Brain pericyte (primary cell): ENCODE data around the gene ZNF415.
"Not testable (repeated sequence)": the region's sequence is repeated elsewhere in the genome, so short reads cannot be mapped to it uniquely, and the experiment has no call there.

Experiments used
- DNase-seq: peaks from one replicate; pipeline ENCODE4 v3.0.0-alpha.2; 2012; ENCODE audit warnings: low read depth, low spot score

Gene ZNF415

DNA sequence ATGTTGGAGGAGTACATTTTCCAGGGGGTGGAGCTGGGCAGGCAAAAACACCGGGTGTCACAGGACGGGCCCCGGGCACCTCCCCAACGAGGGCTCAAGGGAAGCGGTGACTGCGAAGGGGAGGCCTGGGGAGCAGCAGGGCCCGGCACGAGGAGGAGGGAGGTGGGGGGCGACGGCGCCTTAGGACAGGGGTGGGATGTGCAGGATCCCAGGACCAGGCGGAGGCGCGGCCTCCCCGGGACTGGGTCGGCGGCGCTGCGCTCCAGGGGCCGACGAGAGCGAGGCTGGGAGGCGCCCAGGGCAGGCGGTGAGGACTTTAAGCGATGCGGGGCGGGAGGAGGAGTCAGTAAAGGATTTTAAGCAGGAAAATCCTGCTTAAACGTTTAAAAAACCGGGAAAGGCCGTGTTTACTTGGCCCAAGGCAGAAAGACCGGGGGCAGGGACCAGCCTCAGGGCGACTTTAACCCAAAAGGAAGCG, 29.9 kb downstream of the ZNF415 start:
- no peak for DNase-seq

DNA sequence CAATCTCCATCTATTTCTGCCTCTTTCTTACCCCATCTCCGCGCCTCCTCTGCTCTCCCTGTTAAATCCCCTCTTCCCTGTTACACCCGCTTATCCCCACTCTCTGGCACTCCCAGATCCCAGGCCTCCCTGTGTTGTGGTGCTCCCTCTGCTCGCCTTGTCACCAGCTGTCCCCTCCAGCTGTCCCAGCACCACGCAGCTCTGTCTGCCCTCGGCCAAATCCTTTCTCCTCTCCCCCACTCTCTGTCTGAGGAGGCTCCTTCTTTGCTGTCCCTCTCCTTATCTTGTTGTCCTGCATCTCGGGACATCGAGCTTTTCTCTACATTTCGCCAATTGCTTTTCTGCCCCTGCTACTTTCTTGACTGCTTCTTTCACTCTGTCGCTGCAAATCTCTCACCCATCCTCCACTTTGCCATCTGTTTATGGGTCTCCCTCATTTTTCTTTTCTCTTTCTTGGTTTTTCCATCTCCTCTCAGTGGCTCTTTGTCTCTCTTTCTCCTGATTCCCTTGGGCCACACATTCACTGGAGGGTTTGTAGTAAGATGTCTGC, 30.4 kb downstream of the ZNF415 start:
- DNase-seq, result no peak

DNA sequence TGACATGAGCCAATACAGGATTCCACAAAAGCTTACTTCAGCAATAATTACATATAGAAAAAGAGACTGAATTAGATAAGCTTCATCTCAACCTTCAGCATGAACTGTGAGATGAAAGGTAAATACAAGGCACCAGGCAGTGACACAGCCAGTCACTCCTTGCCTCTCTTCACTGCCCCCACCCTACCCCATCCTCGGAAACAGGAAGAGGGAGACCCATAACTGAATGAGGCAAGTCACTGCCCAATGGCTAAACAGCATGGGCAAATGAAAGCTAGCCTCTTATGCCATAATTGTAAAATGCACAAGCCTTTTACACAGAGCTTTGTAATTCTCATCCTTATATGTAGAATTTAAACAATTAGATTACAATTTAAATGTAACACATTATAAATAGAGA, 31.2 kb downstream of the ZNF415 start:
- DNase-seq, result no peak

DNA sequence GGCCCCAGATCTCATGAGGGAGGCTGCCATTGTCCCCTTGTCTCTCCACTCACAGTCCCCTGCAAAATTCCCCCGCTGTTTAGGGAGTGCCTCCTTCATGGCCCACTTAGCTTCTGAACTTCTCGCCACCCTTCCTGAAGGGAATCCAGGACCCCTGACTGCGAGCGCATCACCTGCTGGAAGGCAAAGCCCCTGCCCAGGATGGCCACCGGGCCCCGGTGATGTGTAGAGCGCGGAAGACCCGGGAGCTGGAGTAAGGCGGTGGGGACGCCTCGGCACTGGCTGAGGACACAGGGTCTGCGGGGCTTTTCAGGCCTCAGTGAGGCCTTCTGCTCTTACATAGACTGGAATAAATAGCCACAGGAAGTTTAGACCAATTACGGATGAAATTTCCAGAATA, 34.1 kb downstream of the ZNF415 start:
- not testable (repeated sequence) for DNase-seq

DNA sequence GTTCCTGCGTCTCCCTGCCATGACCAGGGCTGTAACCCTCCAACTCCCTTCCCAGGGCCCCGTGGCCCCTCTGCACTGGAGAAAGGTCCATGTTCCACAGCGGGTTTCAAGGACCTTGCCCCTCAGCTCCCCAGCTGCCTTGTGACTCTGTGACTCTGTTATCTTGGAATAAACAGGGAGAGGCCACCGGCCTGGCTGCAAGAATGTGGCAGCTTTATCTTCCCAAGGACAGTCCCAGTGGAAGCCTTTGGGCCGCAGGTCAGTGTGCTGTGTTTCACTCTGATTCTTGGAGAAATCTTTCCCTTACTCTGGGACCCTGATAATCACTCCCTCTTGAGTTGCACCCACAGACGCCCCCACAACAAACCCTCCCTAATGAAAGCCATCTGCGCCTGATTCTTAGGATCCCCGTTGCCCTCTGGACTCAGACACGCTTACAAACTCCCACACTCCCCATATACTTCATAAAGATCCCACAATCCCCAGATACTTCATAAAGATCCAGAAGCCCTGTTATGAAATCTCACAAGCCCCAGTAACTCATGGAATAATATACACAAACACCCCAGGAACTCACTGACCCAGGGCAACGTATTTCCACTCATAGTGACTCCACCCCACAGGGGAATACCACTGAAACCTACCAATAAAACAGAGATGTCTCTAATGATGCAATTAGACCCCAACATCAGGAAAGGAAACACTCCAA, 35.6 kb downstream of the ZNF415 start:
- DNase-seq, result not testable (repeated sequence)

DNA sequence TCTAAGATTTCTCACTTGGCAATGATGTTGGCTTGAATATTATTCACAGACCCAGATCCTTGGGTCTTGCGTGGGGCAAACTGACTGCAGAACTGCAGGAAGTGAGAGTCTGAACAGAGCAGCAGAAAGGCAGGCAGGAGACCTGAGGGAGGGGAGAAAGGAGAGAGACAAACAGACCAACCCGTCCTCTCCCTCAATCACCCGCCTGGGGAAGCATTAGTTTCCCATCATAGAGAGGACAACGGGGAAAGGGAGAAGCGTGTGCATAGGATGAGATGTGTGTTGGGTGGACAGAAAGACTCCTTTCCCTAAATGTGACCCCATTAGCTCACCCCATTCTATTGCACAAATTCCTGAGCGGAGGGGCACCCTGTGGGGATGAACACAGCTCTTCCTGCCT, 36.1 kb downstream of the ZNF415 start:
- not testable (repeated sequence) for DNase-seq

DNA sequence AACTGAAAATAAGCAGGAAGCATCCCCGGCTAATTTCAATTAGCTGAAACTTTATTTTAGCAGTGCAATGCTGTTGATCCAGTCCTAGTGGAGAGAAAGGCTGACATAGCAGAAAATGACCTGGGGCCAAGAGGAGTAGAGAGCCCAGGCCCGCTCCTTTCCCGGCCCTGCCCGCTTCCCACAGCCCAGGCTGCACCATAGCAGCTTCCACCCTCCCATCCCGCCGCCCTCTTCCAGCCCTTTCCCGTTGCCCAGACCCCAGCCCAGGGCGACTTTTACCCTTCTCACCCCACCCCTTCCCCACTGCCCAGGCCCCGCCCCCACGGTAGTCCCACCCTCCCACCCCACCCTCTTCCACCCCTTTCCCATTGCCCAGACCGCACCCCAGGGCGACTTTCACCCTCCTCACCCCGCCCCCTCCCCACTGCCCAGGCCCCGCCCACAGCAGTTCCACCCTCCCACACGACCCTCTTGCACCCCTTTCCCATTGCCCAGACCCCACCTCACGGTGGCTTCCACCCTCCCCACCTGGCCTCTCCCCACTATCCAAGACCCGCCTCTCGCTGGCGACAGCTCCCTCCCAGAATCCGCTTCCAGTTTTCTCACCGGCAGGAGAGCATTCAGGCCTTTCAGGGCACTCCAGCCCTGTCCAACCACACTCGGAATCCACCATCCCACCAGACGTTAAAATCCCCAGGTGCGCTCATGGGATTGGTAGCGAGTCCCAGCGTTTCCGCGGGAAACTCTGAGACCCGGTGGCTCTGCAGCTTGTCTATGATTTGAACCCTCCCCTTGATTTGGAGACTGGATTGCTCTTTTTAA, 37.7 kb downstream of the ZNF415 start:
- DNase-seq, result no peak

DNA sequence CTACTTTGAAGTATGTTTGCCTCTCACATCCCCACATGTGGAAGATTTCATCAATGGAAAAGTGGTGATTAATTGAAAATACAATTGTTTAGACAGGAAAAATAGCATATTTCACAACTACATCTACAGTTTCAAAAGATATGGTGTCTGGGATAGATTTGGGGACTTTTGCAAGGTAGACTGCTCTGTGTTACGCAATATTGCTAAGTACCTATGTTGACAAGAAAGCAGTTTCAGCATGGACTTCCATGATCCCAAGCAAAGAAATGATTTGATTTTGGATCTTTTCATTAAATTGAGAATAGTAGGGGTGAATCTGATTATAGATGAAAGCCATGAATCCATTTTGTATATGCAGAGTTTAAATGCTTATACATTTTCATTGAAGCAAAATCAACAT, 40.0 kb downstream of the ZNF415 start:
- DNase-seq, result no peak

DNA sequence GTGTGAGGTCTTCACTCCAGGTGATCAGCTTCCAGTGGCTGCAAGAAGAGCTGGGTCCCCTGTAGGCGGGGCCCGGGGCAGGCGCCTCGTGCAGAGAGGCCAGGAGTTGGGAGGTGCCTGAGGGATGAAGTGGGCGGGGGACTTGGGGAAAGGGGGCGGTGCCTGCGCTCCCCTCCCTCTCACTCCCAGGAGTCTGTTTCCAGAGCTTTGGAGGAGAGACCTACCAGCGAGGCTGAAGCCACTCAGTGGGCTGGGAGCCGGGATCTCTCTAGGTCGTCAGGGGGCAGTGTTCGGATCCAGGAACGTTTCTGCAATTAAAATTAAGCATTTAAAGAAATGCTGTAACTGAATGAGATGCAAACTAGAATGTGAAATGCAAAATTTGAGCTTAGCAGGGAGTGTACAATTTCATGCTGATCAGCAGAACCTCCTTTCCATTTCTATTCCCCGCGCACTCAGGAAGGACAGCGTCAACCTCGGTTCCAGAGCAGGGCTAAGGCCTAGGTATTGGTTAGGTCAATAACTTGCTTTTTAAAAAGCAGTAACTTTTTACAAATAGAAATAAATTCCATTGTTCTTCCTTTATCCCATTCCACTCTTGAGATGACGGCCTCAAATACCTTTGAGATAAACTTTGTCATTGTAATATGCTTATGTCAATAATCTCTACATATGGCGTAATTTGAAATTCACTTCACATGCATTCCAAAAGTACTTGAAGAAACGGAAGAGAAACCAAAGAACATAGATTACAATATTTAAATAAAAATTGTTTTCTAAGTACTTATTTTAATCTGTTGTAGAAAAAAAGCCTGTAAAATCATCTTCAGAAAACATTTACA, 41.1 kb downstream of the ZNF415 start:
- no peak for DNase-seq

DNA sequence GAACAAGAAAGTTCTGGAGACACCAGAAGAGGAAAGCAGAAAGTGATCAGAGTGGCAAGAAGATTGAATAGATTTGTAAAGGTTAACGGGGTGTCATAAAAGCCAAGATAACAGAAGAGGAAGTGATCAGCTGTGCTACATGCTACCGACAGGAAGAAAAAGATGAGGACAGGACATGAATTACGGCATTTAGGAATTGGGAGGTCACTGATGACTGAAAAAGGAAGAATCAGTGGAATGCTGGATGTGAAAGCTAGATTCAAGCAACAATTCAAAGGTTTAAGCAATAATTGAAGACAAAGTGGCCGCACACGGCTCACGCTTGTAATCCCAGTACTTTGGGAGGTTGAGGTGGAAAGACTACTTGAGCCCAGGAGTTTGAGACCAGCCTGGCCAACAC, 44.6 kb downstream of the ZNF415 start:
- DNase-seq, result no peak

DNA sequence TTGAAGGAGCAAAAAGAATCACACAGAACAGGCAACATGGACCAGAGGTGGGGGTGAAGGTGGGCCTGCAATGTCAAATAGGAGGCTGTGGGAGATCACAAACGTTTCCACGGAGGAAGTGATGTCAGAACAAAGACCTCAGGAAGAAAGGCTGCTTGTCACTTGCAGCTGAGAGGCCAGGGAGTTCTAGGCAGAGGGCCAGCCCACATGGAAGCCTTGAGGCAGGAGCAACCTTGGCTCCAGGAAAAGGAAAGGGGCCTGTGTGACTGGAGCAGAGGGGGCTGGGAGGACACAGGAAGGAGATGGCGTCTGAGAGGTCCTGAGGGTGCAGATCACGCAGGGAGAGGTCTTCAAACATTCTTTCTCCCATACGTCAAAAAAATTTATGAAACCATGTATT, 45.8 kb downstream of the ZNF415 start:
- DNase-seq, result no peak

DNA sequence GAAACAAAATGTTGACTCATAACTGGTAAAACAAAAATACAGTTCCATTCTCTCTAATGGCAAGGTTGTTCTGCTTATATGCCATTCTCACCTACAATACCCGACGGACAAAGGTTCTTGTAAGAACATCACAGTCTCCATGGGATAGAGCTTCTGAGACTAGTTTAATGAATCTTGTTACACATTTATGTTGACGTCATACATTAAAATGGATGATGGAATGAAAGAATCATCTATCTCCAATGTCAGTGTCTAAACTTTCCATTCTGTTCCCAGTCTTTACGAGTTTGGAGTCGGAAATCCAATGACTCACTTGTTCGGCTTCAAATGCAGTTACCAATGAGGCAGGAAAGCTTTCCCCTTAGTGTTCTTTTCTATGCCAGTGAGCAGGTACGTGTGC, 47.2 kb downstream of the ZNF415 start:
- DNase-seq, result no peak

DNA sequence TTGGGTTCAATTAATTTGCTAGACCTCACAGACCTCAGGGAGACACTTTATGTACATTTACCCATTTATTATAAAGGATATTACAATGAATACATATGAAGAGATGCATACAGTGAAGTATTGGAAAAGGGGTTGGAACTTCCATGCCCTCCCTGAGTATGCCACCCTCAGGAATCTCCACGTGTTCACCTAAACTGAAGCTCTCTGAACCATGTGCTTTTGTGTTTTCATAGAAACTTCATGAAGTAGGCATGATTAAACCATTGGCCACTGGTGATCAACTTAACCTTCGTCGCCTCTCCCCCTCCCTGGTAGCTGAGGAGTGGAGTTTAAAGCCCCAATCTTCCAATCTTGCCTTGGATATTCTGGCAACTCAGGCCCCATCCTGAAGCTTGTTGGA, 49.8 kb downstream of the ZNF415 start:
- no peak for DNase-seq

DNA sequence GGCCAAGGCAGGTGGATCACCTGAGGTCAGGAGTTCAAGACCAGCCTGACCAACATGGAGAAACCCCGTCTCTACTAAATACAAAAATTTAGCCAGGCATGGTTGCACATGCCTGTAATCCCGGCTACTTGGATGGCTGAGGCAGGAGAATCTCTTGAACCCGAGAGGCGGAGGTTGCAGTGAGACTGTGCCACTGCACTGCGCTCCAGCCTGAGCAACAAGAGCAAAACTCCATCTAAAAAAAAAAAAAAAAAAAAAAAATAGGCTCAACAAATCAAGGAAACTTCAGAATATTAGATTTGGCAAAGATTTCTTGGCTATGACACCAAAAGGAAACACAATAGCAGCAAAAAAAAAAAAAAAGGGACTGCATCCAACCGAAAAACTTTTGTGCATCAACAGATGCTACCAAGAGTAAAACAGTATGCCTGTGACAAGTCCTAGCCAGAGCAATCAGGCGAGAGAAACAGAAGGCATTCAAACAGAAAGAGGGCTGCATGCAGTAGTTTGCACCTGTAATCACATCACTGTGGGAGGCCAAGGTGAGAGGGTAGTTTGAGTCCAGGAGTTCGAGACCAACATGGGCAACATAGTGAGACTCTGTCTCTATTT, 53.3 kb downstream of the ZNF415 start:
- no peak for DNase-seq

DNA sequence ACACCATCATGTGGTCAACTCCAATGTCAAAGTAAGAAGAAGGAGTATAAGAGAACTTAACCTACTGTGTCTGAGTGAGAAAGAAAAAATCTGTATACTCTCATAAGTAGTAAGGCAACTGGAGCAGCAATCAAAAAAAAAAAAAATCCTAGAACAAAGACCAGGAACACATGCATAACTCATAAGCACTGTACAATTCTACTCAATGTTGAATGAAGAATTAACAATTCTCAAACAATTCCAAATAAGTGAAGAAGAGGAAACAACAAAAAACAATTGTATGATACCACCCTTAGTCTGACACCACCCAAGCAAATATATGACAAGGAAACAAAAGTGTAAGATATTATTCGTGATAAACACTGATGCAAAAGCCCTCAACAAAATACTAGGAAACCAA, 54.0 kb downstream of the ZNF415 start:
- no peak for DNase-seq

DNA sequence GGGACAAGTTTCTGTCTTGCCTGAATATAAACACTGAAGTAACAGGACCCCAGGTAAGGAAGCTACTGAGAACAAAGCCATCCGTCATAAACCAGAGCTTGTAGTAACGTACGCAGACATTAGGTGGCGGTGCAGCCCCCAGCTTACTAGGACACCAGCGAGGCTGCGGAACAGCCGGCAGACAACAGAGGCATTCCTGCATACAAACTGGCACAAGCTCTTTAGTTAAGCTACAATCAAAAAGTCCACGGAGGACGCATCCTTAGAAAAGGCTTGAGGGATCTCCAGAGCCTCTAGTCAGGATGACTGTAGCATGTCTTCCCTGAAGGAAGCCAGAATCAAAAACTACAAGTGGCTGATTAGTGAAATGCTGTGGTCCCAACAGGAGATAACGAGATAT, 55.7 kb downstream of the ZNF415 start:
- no peak for DNase-seq

DNA sequence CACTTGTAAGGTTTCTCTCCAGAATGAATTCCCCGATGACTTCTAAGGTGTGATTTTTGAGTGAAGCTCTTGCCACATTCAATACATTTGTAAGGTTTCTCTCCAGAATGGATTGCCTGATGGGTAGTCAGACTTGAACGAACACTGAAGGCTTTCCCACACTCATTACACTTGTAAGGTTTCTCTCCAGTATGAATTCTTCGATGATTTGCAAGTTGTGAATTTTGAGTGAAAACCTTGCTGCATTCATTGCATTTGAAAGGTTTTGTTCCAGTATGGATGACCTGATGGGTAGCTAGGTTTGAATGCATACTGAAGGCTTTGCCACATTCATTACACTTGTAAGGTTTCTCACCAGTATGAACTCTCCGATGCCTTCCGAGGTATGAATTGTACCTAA, 63.9 kb downstream of the ZNF415 start:
- DNase-seq, result no peak

DNA sequence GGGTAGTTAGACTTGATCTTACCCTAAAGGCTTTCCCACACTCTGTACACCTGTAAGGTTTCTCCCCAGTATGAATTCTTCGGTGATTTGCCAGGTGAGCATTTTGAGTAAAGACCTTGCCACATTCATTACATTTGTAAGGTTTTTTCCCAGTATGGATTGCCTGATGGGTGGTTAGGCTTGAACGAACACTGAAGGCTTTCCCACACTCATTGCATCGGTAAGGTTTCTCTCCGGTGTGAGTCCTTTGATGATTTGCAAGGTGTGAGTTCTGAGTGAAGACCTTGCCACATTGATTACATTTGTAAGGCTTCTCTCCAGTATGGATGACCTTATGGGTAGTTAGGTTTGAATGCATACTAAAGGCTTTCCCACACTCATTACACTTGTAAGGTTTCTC, 64.5 kb downstream of the ZNF415 start:
- no peak for DNase-seq

DNA sequence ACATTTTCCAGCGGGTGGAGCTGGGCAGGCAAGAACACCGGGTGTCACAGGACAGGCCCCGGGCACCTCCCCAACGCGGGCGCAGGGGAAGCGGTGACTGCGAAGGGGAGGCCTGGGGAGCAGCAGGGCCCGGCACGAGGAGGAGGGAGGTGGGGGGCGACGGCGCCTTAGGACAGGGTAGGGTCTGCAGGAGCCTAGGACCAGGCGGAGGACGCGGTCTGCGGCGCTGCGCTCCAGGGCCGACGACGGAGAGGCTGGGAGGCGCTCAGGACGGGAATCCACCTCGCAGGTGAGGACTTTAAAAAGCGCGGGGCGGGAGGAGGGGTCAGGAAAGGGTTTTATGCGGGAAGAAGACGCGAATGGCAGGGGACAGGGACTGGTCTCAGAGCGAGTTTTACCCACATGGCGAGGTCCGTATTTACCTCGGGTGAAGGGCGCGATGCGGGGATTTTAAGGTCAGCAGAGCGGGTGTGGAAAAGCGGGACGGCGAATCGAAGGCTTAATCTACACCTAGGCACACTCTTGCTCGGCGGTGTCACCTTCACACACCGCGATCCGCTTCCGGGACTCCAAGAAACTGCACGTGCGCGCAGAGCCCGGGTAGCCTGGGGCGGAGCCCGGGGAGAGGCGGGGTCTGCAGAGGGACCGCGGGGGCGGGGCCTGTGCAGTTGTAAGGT, 74.7 kb downstream of the ZNF415 start:
- no peak for DNase-seq
